H1 (cell line): ENCODE results near the gene KCNB1. TPM values are rescaled to one million over a fixed set of nuclear protein-coding genes. Genes with fewer than 3 reads are reported as not detected.

Experiments
- CTCF ChIA-PET: fragments of 300-600 bp; sonication (Branson Sonifier 250); formaldehyde crosslinking; loops from one replicate; lab custom pipeline; 2021; ENCODE audit not compliant: partially characterized antibody; lab: Charles Lee
- POLR2A ChIA-PET: fragments of 300-600 bp; sonication (Branson Sonifier 250); formaldehyde crosslinking; loops from one replicate; lab custom pipeline; 2021; ENCODE audit warnings: inconsistent platforms; ENCODE audit not compliant: partially characterized antibody; lab: Charles Lee
- DNase-seq, 2 experiments: peaks; one replicate each; pipeline versions ENCODE4 v3.0.0 to v3.0.0-alpha.2; 2010 to 2022; ENCODE audit warnings: low spot score in 2 of 2, low read depth in 1 of 2, mixed read lengths in 1 of 2
- FAIRE-seq: peaks from 2 replicates; lab custom pipeline; 2011; peaks lifted over from hg19 to GRCh38; lab: Jason Lieb, UNC
- H2AFZ ChIP-seq: 2 replicates; pipeline ENCODE4 v1.8.1; 2012; ENCODE audit warnings: low read length, inconsistent platforms
- H2AK5ac ChIP-seq: 2 replicates; pipeline ENCODE4 v1.6.1; 2013; ENCODE audit warnings: low read depth, low read length
- H2BK120ac ChIP-seq: replicated peaks from 2 replicates; pipeline ENCODE3; 2013; ENCODE audit warnings: low read depth, low read length, inconsistent platforms
- H2BK12ac ChIP-seq: 2 replicates; pipeline ENCODE4 v1.6.1; 2013; ENCODE audit warnings: low read depth, low read length
- H2BK15ac ChIP-seq: 2 replicates; pipeline ENCODE4 v1.6.1; 2013; ENCODE audit warnings: low read length
- H2BK20ac ChIP-seq: 2 replicates; pipeline ENCODE4 v1.6.1; 2013; ENCODE audit warnings: low read length
- H2BK5ac ChIP-seq: 2 replicates; pipeline ENCODE4 v1.6.1; 2013; ENCODE audit warnings: low read depth, low read length
- H3K14ac ChIP-seq: 2 replicates; pipeline ENCODE4 v1.6.1; 2013; ENCODE audit warnings: inconsistent platforms; ENCODE audit not compliant: insufficient read length
- H3K18ac ChIP-seq: 2 replicates; pipeline ENCODE4 v1.6.1; 2013; ENCODE audit warnings: low read length; ENCODE audit errors: extremely low read depth
- H3K23ac ChIP-seq: 2 replicates; pipeline ENCODE4 v1.6.1; 2013; ENCODE audit warnings: inconsistent platforms; ENCODE audit not compliant: insufficient read length
- H3K23me2 ChIP-seq: 2 replicates; pipeline ENCODE4 v1.6.1; 2013; ENCODE audit warnings: low read depth, low read length
- H3K27ac ChIP-seq: 2 replicates; pipeline ENCODE4 v1.6.1; 2011; ENCODE audit warnings: low read depth, low read length, inconsistent platforms
- H3K27me3 ChIP-seq, 4 experiments: replicated peaks in 1 of 4; 1 replicate in 1 of 4; 2 replicates in 3 of 4; pipeline versions ENCODE4 v1.6.1 to v1.8.1; 2011 to 2013; ENCODE audit warnings: low read length in 3 of 4, mild to moderate bottlenecking in 3 of 4, inconsistent platforms in 2 of 4, mixed read lengths in 2 of 4, moderate library complexity in 1 of 4; ENCODE audit not compliant: control insufficient read depth in 3 of 4, insufficient read depth in 3 of 4; ENCODE audit errors: extremely low read depth in 1 of 4
- H3K36me3 ChIP-seq, 4 experiments: 2 replicates each; pipeline versions ENCODE4 v1.6.1 to v1.8.1; 2011 to 2013; ENCODE audit warnings: mild to moderate bottlenecking in 4 of 4, low read length in 3 of 4, moderate library complexity in 2 of 4, control low read depth in 1 of 4, inconsistent platforms in 1 of 4; ENCODE audit not compliant: insufficient read depth in 4 of 4, control insufficient read depth in 2 of 4
- H3K4ac ChIP-seq: replicated peaks from 2 replicates; pipeline ENCODE3; 2013; ENCODE audit warnings: low read length, low read depth, mixed read lengths, inconsistent platforms; ENCODE audit not compliant: insufficient read length
- H3K4me1 ChIP-seq, 4 experiments: replicated peaks in 1 of 4; 1 replicate in 1 of 4; 2 replicates in 3 of 4; pipeline versions ENCODE4 v1.6.1 to v1.8.1; 2011 to 2013; ENCODE audit warnings: low read length in 3 of 4, inconsistent platforms in 2 of 4, mixed read lengths in 1 of 4; ENCODE audit not compliant: insufficient read depth in 4 of 4, control insufficient read depth in 3 of 4
- H3K4me2 ChIP-seq, 2 experiments: 2 replicates each; pipeline versions ENCODE4 v1.6.1 to v1.8.1; 2011 to 2013; ENCODE audit warnings: low read depth in 2 of 2, low read length in 2 of 2, control low read depth in 1 of 2, inconsistent platforms in 1 of 2, mild to moderate bottlenecking in 1 of 2; ENCODE audit not compliant: insufficient read depth in 1 of 2
- H3K4me3 ChIP-seq, 4 experiments: fragments of 200-600, 300-600 bp in 1 of 4; sonication (generic), shearing (Covaris generic), sonication (Bioruptor Twin) in 1 of 4; 2 replicates each; pipeline versions ENCODE4 v1.5.1 to v1.8.1; 2011 to 2016; ENCODE audit warnings: low read length in 4 of 4, low read depth in 3 of 4, control low read depth in 2 of 4, inconsistent platforms in 2 of 4, mild to moderate bottlenecking in 2 of 4, mixed read lengths in 1 of 4, moderate library complexity in 1 of 4; ENCODE audit not compliant: insufficient read depth in 2 of 4; ENCODE audit errors: extremely low read depth in 1 of 4
- H3K56ac ChIP-seq: replicated peaks from 2 replicates; pipeline ENCODE3; 2013; ENCODE audit warnings: low read depth, mild to moderate bottlenecking, mixed read lengths, low read length, inconsistent platforms; ENCODE audit not compliant: insufficient read length
- H3K79me1 ChIP-seq: 2 replicates; pipeline ENCODE4 v1.6.1; 2013; ENCODE audit warnings: low read depth, low read length, control low read depth
- H3K79me2 ChIP-seq, 2 experiments: 2 replicates each; pipeline versions ENCODE4 v1.6.1 to v1.8.1; 2012 to 2013; ENCODE audit warnings: low read length in 2 of 2, mild to moderate bottlenecking in 2 of 2, inconsistent platforms in 1 of 2; ENCODE audit not compliant: insufficient read depth in 2 of 2, control insufficient read depth in 1 of 2
- H3K9ac ChIP-seq, 4 experiments: replicated peaks in 1 of 4; 1 replicate in 1 of 4; 2 replicates in 3 of 4; pipeline versions ENCODE4 v1.6.1 to v1.8.1; 2011 to 2013; ENCODE audit warnings: low read depth in 3 of 4, low read length in 3 of 4, control low read depth in 2 of 4, mild to moderate bottlenecking in 2 of 4, moderate library complexity in 2 of 4, inconsistent platforms in 1 of 4; ENCODE audit errors: extremely low read depth in 1 of 4
- H3K9me3 ChIP-seq, 2 experiments: 2 replicates each; pipeline versions ENCODE4 v1.6.1 to v1.8.1; 2012 to 2013; ENCODE audit warnings: mild to moderate bottlenecking in 2 of 2, moderate library complexity in 2 of 2, control low read depth in 1 of 2, inconsistent platforms in 1 of 2, low read depth in 1 of 2, low read length in 1 of 2, mixed read lengths in 1 of 2; ENCODE audit not compliant: insufficient read depth in 2 of 2
- H4K20me1 ChIP-seq, 2 experiments: replicated peaks in 1 of 2; 2 replicates each; pipeline versions ENCODE3 to v1.8.1; 2011 to 2013; ENCODE audit warnings: inconsistent platforms in 2 of 2, low read length in 2 of 2, mild to moderate bottlenecking in 1 of 2; ENCODE audit not compliant: insufficient read depth in 2 of 2, control insufficient read depth in 1 of 2
- H4K5ac ChIP-seq: 2 replicates; pipeline ENCODE4 v1.6.1; 2013; ENCODE audit warnings: low read length, low read depth, mixed read lengths, inconsistent platforms; ENCODE audit not compliant: insufficient read length
- H4K8ac ChIP-seq: 2 replicates; pipeline ENCODE4 v1.8.0; 2013; ENCODE audit warnings: mild to moderate bottlenecking, moderate library complexity, low read length, inconsistent platforms; ENCODE audit not compliant: insufficient read depth; ENCODE audit errors: extremely low read depth
- H4K91ac ChIP-seq: replicated peaks from 2 replicates; pipeline ENCODE3; 2013; ENCODE audit warnings: low read length, mixed read lengths, inconsistent platforms; ENCODE audit not compliant: insufficient read length
- CTCF ChIP-seq, 3 experiments: IDR thresholded peaks; 1 replicate in 2 of 3; 2 replicates in 1 of 3; pipeline versions ENCODE4 v1.5.1 to v1.6.1; 2011; ENCODE audit warnings: low read length in 3 of 3, mild to moderate bottlenecking in 3 of 3, inconsistent platforms in 2 of 3, low read depth in 1 of 3, moderate library complexity in 1 of 3; ENCODE audit not compliant: insufficient read depth in 1 of 3; ENCODE audit errors: control extremely low read depth in 1 of 3
- E2F6 ChIP-seq: IDR thresholded peaks from 2 replicates; pipeline ENCODE4 v1.6.1; 2012; ENCODE audit warnings: inconsistent platforms
- RAD21 ChIP-seq, 2 experiments: IDR thresholded peaks in 1 of 2; conservative IDR thresholded peaks in 1 of 2; 2 replicates each; pipeline ENCODE4 v1.6.1; 2011; ENCODE audit warnings: low read depth in 2 of 2, low read length in 2 of 2, improper control_type of control experiment in 1 of 2, inconsistent platforms in 1 of 2, mild to moderate bottlenecking in 1 of 2, moderate library complexity in 1 of 2
- SIN3A ChIP-seq, 2 experiments: IDR thresholded peaks in 1 of 2; conservative IDR thresholded peaks in 1 of 2; 2 replicates each; pipeline ENCODE4 v1.6.1; 2011 to 2012; ENCODE audit warnings: low read length in 2 of 2, improper control_type of control experiment in 1 of 2, low read depth in 1 of 2, mild to moderate bottlenecking in 1 of 2
- TCF12 ChIP-seq: IDR thresholded peaks from 2 replicates; pipeline ENCODE4 v1.6.1; 2011; ENCODE audit warnings: low read depth, mild to moderate bottlenecking, low read length
- WGBS, 2 experiments: shearing (Covaris generic) in 1 of 2; methylation state at CpG; one replicate each; pipeline versions ENCODE4 v1.1.6 to v1.1.7; 2013 to 2015; ENCODE audit warnings: low lambda C conversion rate in 2 of 2, mixed read lengths in 2 of 2, inconsistent platforms in 1 of 2, low coverage in 1 of 2, missing lambda C conversion rate in 1 of 2; ENCODE audit not compliant: insufficient replicate concordance in 2 of 2, insufficient coverage in 1 of 2, insufficient read length in 1 of 2; ENCODE audit errors: extremely low coverage in 1 of 2, missing lambda C conversion rate in 1 of 2; 5-methylcytosine and 5-hydroxymethylcytosine counted together
- polyA plus RNA-seq, 7 experiments: library from polyadenylated mRNA; depleted of rRNA in 3 of 7; stranded (reverse) in 5 of 7; unstranded in 2 of 7; fragments of >200 nt in 5 of 7; fragments of 200-250 nt in 2 of 7; gene quantifications; 1 replicate in 5 of 7; 2 replicates in 1 of 7; 4 replicates in 1 of 7; pipeline versions ENCODE4 v1.2.1 to v1.2.3, GENCODE V29; 2011 to 2013; ENCODE audit warnings: missing spikeins in 2 of 7, mixed read lengths in 2 of 7
- total RNA-seq: library from RNA; stranded (reverse); fragmentation: NEBNext Ultra II Directional; extraction: Animal tissue kit (Norgen Biotek cat#: 25700); gene quantifications from 2 replicates; pipeline ENCODE4 v1.2.1, GENCODE V29; 2021

Gene KCNB1
- total and polyA plus RNA-seq, 2 of the 8 experiments (the other 6 are each of a cell fraction or from before 2014, with no cell fraction given): 0.58 to 0.67 TPM

- Histone ChIP-seq H3K27me3 (peaks cover 11 to 35% (median 27%) of the 10 kb centered on the region in 4 experiments), H2AFZ (no peak overlapping the region)
These were observed 162.0 kb downstream of the KCNB1 start for GRCh38 chr20:49320460-49320859.

More at GRCh38 chr20:49320460-49320859, 162.0 kb downstream of the KCNB1 start:
- no peak overlapping the region for H3K56ac ChIP-seq
- no peak overlapping the region for H2BK15ac ChIP-seq
- 5% methylated on average over 1 of the region's 1 CpG; no CpG with 5 or more reads in 1 of the 2 experiments for WGBS, 2 experiments
- no peaks in the 10 kb centered on the region for H3K79me1 ChIP-seq
- H4K8ac ChIP-seq: no peak overlapping the region
- peak; percentile 74 for FAIRE-seq
- H4K20me1 ChIP-seq: no peaks in the 10 kb centered on the region
- H3K23me2 ChIP-seq: peaks cover 12% of the 10 kb centered on the region; the same call in 1 of the 2 replicates
- ChIA-PET CTCF (interaction anchor here (0.7 to 6.7 kb wide), 57 partner anchors 8 to 292 kb away, joined by 3 to 60 read pairs (median 4); no protein-coding TSS in a partner anchor), POLR2A (interaction anchor here (1.1 to 41.0 kb wide), 7 partner anchors 9 to 185 kb away, joined by 3 to 1132 read pairs (median 5); partner anchors contain the start of gene ZNFX1)
- peak; percentile 35 to 78 (median 72) for TF ChIP-seq CTCF (IDR thresholded peaks at IDR 0.05; ENCODE audit: control extremely low read depth in 1 of 3, insufficient read depth in 1 of 3, low read depth in 1 of 3, low read length in 3 of 3)
- TF ChIP-seq RAD21 (IDR thresholded peaks at IDR 0.05 in 1 of 2, conservative IDR thresholded peaks at IDR 0.05 in 1 of 2; ENCODE audit: low read depth in 2 of 2, low read length in 2 of 2): peak; percentile 58 to 72
- no peak for TF ChIP-seq TCF12
- TF ChIP-seq SIN3A (conservative IDR thresholded peaks at IDR 0.05 in 1 of 2, IDR thresholded peaks at IDR 0.05 in 1 of 2; ENCODE audit: low read depth in 1 of 2, low read length in 2 of 2): peak in 1 of 2 experiments; percentile 25; a peak in 1 of 4 replicates
- no peak for TF ChIP-seq E2F6
- no peak overlapping the region for H3K23ac ChIP-seq
- H2AK5ac ChIP-seq: no peak overlapping the region
- H2BK120ac ChIP-seq: no peak overlapping the region
- H4K5ac ChIP-seq: no peak overlapping the region
- no peak overlapping the region for H3K9ac ChIP-seq
- H3K18ac ChIP-seq: no peak overlapping the region
- H2BK5ac ChIP-seq: no peak overlapping the region
- no peak overlapping the region; a peak in 1 of 4 replicates for H3K4me2 ChIP-seq
- H3K27ac ChIP-seq: no peak overlapping the region
- H3K79me2 ChIP-seq: no peaks in the 10 kb centered on the region
- no peaks in the 10 kb centered on the region for H3K9me3 ChIP-seq
- H4K91ac ChIP-seq: no peak overlapping the region
- H2BK20ac ChIP-seq: no peak overlapping the region
- H3K4me1 ChIP-seq: peaks cover 0 to 14% (median 5%) of the 10 kb centered on the region in 4 experiments; a peak in 6 of 7 replicates
- H2BK12ac ChIP-seq: no peak overlapping the region
- peak in 1 of 2 experiments; percentile 55 for DNase-seq
- H3K4me3 ChIP-seq: no peak overlapping the region
- no peak overlapping the region for H3K4ac ChIP-seq
- H3K14ac ChIP-seq: no peak overlapping the region
- H3K36me3 ChIP-seq: no peaks in the 10 kb centered on the region
